Esophagus squamous epithelium (tissue), 4 donors: ENCODE results near the gene DTX1.

Experiments
- CTCF ChIP-seq, 6 experiments: fragments of 450-650 bp in 4 of 6; fragments of 200-600 bp in 2 of 6; sonication (generic) in 2 of 6; IDR thresholded peaks; one replicate each; pipeline ENCODE4 v1.5.1; 2016 to 2019; ENCODE audit warnings: antibody characterized with exemption in 6 of 6, mild to moderate bottlenecking in 4 of 6, moderate library complexity in 4 of 6
- POLR2A ChIP-seq, 4 donors: fragments of 450-650 bp; IDR thresholded peaks; one replicate each; pipeline ENCODE4 v1.6.1; 2017; ENCODE audit warnings: antibody characterized with exemption in 4 of 4, mild to moderate bottlenecking in 4 of 4, moderate library complexity in 3 of 4

- TF ChIP-seq CTCF (IDR thresholded peaks at IDR 0.05) (no peak), POLR2A (IDR thresholded peaks at IDR 0.05) (no peak)
Measured at GRCh38 chr12:113044516-113044915, 12.0 kb upstream of the DTX1 start.
